Colonic mucosa (tissue), 4 donors: ENCODE measurements around the gene MCAT. TPM values are rescaled to one million over a fixed set of nuclear protein-coding genes. Genes with fewer than 3 reads are reported as not detected.
"Not testable (repeated sequence)": the region's sequence is repeated elsewhere in the genome, so short reads cannot be mapped to it uniquely, and the experiment has no call there.

Experiments used
- DNase-seq: peaks from one replicate; pipeline ENCODE4 v3.0.0-alpha.2; 2020
- H3K27ac ChIP-seq: fragments of 200-600 bp; one replicate; pipeline ENCODE4 v1.8.0; 2021
- H3K27me3 ChIP-seq: fragments of 200-600 bp; one replicate; pipeline ENCODE4 v1.8.0; 2021
- H3K36me3 ChIP-seq: fragments of 200-600 bp; one replicate; pipeline ENCODE4 v1.8.0; 2021
- H3K4me1 ChIP-seq: fragments of 200-600 bp; one replicate; pipeline ENCODE4 v1.8.0; 2021; ENCODE audit warnings: mild to moderate bottlenecking
- H3K4me3 ChIP-seq: fragments of 200-600 bp; one replicate; pipeline ENCODE4 v1.8.0; 2021
- H3K9ac ChIP-seq, 2 donors: one replicate each; pipeline ENCODE4 v1.7.0; 2013; ENCODE audit warnings: control low read depth in 2 of 2, low read depth in 2 of 2, low read length in 2 of 2
- H3K9me3 ChIP-seq: fragments of 200-600 bp; one replicate; pipeline ENCODE4 v1.8.0; 2021
- intact Hi-C: fragments of 100-400 bp; cut with DNase I; formaldehyde crosslinking; loops from one replicate; pipeline ENCODE4 v1.14.1; 2022
- total RNA-seq, 2 donors: library from RNA; stranded (reverse); fragmentation: NEBNext Ultra II Directional in 1 of 2; extraction: Animal tissue kit (Norgen Biotek cat#: 25700) in 1 of 2; gene quantifications; one replicate each; pipeline ENCODE4 v1.2.1, GENCODE V29; 2021
- TF ChIP-seq, protein P1 (sequence below): fragments of 200-600 bp; IDR thresholded peaks from one replicate; pipeline ENCODE4 v1.8.0; 2022; ENCODE audit warnings: antibody characterized with exemption, mild to moderate bottlenecking
- donor health status: healthy.
- donor health status: DM: no; HTN: no; CAD: no.
- donor health status: DM: no; HTN: no; CAD: no.

The MCAT gene
- total RNA-seq, 2 donors from 2014 or later: 17.9 to 35.1 TPM

DNA sequence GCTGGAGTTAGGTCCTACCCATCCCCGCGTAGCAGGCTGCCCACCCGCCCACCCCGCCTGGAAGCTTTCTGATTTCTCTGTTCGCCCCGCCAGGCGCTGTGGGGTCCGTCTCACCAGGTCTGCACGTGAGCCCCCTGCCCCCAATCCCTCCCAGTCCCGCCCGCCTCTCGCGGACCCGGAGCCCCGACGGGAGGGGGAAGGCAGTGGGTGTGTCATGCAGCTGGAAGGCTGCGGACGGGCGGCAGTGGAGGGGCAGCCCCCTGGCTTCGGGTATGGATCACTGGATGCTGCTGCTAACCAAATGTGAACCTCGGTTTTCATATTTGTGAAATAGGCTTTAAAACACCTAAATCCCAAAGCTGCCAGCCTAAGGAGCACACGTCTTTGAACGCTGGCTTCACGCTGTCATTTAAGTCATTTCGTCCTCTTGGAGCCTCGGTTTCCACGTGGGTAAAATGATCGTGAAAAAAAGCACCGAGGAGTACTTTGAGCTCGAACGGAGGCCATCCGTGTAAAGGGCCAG is 33.2 kb downstream of the MCAT start:
- intact Hi-C loops: no loop called here
- Histone ChIP-seq H3K27ac (no peak overlapping the region), H3K9me3 (no peaks in the 10 kb centered on the region), H3K36me3 (no peaks in the 10 kb centered on the region), H3K4me3 (peak overlapping the region; percentile 93), H3K9ac (no peak overlapping the region), H3K27me3 (peaks cover 7% of the 10 kb centered on the region), H3K4me1 (peaks cover 7% of the 10 kb centered on the region)
- DNase-seq: no peak
- TF ChIP-seq, protein P1, sequence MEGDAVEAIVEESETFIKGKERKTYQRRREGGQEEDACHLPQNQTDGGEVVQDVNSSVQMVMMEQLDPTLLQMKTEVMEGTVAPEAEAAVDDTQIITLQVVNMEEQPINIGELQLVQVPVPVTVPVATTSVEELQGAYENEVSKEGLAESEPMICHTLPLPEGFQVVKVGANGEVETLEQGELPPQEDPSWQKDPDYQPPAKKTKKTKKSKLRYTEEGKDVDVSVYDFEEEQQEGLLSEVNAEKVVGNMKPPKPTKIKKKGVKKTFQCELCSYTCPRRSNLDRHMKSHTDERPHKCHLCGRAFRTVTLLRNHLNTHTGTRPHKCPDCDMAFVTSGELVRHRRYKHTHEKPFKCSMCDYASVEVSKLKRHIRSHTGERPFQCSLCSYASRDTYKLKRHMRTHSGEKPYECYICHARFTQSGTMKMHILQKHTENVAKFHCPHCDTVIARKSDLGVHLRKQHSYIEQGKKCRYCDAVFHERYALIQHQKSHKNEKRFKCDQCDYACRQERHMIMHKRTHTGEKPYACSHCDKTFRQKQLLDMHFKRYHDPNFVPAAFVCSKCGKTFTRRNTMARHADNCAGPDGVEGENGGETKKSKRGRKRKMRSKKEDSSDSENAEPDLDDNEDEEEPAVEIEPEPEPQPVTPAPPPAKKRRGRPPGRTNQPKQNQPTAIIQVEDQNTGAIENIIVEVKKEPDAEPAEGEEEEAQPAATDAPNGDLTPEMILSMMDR: no peak

DNA sequence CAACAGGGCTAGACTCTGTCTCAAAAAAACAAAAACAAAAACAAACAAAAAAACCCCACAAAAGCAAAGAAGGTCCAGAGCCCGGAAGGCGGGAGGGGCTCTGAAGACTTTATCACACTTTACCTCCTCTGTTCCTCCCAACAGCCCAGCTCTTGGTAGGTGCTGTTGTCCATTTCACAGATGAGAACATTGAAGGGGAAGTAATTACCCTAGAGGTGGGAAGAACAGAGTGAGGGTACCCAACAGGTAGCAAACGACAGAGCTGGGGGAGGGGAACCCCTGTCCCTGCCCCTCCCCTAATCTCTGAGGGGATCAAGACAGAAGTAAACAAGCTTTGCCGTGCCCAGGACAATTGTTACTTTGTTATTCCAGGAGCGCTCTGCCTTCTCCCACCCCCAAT is 33.7 kb downstream of the MCAT start:
- peaks cover 7% of the 10 kb centered on the region for H3K4me1 ChIP-seq
- no peaks in the 10 kb centered on the region for H3K36me3 ChIP-seq
- H3K27me3 ChIP-seq: peaks cover 7% of the 10 kb centered on the region
- no peak for DNase-seq
- no peak overlapping the region for H3K27ac ChIP-seq
- H3K9ac ChIP-seq: no peak overlapping the region
- no peak overlapping the region for H3K4me3 ChIP-seq
- TF ChIP-seq, protein P1: no peak
- intact Hi-C loops: no loop called here
- no peaks in the 10 kb centered on the region for H3K9me3 ChIP-seq

DNA sequence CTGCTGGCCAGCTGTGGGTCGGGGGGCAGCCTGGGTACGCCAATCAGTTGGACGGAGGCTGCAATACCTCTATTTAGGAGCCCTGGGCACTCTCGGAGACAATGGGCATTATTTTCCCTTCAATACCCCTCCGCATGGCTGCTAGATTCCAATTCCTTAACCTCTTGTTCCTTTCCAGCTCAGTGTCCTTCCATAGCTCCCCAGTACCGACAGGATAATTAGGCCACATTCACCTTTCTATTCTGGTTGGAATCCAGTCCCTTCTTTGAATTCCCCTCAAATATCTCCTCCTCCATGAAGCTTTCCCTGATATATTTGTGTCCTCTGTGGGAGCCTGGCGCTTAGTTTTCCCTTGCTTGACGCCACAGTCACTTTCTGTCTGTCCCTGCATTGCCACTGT is 36.9 kb downstream of the MCAT start:
- Histone ChIP-seq H3K27ac (no peak overlapping the region), H3K36me3 (no peaks in the 10 kb centered on the region), H3K4me1 (peaks cover 6% of the 10 kb centered on the region), H3K27me3 (peaks cover 6% of the 10 kb centered on the region), H3K9ac (no peak overlapping the region), H3K9me3 (no peaks in the 10 kb centered on the region), H3K4me3 (no peak overlapping the region)
- DNase-seq: no peak
- TF ChIP-seq, protein P1: no peak
- intact Hi-C loops: no loop called here

DNA sequence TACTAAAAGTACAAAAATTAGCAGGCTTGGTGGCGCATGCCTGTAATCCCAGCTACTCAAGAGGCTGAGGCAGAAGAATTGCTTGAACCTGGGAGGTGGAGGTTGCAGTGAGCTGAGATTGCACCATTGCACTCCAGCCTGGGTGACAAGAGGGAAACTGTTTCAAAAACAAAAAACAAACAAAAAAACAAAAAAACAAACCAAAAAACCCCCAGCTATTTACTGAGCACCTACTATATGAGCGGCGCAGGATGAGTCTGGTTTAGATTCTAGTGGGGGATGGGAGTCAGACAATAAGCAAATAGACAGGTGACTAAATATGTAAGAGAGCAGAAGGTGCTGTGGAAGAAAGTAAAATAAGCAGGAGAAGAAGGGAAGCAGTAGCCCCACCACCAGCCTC is 38.2 kb downstream of the MCAT start:
- H3K9me3 ChIP-seq, DNase-seq, H3K36me3 ChIP-seq, intact Hi-C loops, H3K9ac ChIP-seq, H3K4me1 ChIP-seq, H3K4me3 ChIP-seq, H3K27ac ChIP-seq, H3K27me3 ChIP-seq: not testable (repeated sequence)

DNA sequence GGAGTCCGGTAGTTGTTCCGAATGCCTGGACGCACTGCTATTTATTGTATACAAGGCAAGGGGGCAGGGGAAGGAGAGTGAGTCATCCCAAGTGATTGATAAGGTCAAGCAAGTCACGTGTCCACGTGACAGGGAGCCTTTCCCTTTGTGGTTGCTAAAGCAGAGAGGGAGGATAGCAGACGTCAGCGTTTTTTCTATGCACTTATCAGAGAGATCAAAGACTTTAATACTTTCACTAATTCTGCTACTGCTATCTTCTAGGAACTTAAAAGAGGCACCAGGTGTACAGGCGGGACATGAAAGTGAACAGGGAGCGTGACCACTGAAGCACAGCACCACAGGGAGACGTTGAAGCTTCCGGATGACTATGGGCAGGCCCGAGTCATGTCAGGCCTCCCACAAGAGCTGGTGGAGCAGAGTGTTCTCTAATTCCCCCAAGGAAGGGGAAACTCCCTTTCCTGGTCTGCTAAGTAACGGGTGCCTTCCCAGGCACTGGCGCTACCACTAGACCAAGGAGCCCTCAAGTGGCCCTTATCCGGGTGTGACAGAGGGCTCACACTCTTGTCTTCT is 39.1 kb downstream of the MCAT start:
- H3K36me3 ChIP-seq, H3K9me3 ChIP-seq, DNase-seq, H3K27me3 ChIP-seq, intact Hi-C loops, H3K4me3 ChIP-seq, H3K4me1 ChIP-seq, H3K9ac ChIP-seq, H3K27ac ChIP-seq: not testable (repeated sequence)

DNA sequence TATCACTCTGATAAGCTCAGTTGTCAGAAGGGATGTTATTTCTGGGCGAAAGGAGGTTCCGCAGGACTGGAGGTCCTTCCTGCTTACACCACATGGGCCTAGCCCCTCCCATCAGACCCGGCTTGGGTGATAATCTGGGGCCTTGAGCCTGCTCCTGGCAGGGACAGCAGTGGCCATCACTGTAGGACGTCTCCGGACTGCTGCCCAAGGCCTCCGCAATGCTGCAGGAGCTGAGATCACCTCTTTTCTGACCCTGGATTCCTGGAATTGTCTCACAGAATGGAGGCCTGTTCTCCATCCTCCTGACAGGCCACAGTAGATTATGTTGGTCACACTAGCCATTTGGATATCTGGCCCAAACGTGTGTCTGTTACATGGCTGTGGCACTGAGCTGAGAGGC is 41.9 kb downstream of the MCAT start:
- intact Hi-C loops: no loop called here
- no peaks in the 10 kb centered on the region for H3K4me1 ChIP-seq
- no peak for DNase-seq
- no peaks in the 10 kb centered on the region for H3K36me3 ChIP-seq
- H3K27ac ChIP-seq: no peak overlapping the region
- H3K27me3 ChIP-seq: no peaks in the 10 kb centered on the region
- TF ChIP-seq, protein P1: no peak
- no peak overlapping the region for H3K9ac ChIP-seq
- no peak overlapping the region for H3K4me3 ChIP-seq
- no peaks in the 10 kb centered on the region for H3K9me3 ChIP-seq
